ENCODE results near the gene OARD1.

GRCh38 chr6:41120058-41120457, 47.9 kb upstream of the OARD1 start:
- TF ChIP-seq, protein P1, sequence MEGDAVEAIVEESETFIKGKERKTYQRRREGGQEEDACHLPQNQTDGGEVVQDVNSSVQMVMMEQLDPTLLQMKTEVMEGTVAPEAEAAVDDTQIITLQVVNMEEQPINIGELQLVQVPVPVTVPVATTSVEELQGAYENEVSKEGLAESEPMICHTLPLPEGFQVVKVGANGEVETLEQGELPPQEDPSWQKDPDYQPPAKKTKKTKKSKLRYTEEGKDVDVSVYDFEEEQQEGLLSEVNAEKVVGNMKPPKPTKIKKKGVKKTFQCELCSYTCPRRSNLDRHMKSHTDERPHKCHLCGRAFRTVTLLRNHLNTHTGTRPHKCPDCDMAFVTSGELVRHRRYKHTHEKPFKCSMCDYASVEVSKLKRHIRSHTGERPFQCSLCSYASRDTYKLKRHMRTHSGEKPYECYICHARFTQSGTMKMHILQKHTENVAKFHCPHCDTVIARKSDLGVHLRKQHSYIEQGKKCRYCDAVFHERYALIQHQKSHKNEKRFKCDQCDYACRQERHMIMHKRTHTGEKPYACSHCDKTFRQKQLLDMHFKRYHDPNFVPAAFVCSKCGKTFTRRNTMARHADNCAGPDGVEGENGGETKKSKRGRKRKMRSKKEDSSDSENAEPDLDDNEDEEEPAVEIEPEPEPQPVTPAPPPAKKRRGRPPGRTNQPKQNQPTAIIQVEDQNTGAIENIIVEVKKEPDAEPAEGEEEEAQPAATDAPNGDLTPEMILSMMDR (IDR thresholded peaks at IDR 0.05), result no peak
- no peak for TF ChIP-seq POLR2A (IDR thresholded peaks at IDR 0.05)
